ENCODE measurements around the gene DYNC1LI1. TPM values are rescaled to one million over a fixed set of nuclear protein-coding genes. Genes with fewer than 3 reads are reported as not detected.
A peak's percentile ranks its signal among the peaks of the same experiment; 100 is the strongest.

The DYNC1LI1 gene
- total and polyA plus RNA-seq, 9 of the 15 experiments (the other 6 are each of a cell fraction or from before 2014, with no cell fraction given) = 21.0 to 85.4 (median 61.3) TPM

- TF ChIP-seq CHAMP1 (IDR thresholded peaks at IDR 0.05) (no peak), SMARCE1 (IDR thresholded peaks at IDR 0.05) (no peak), CREB1 (IDR thresholded peaks at IDR 0.05) (0 out of 2 replicates have a peak, but pooled peaks have one; percentile 4), CREB1 (CRISPR knock-in tag; IDR thresholded peaks at IDR 0.05) (no peak), NR2C1 (IDR thresholded peaks at IDR 0.05) (no peak), NR2C1 (tag; IDR thresholded peaks at IDR 0.05) (0 out of 2 replicates have a peak, but pooled peaks have one; percentile 14)
These were observed 878 bp downstream of the DYNC1LI1 start (continued) for GRCh38 chr3:32569540-32570420.

- Histone ChIP-seq H3K79me2 (ENCODE audit: control insufficient read depth, insufficient read depth, low read length) (peaks cover 71% of the 10 kb centered on the region), H3K4me3 (peak overlapping the region; percentile 72; the same call in 1 of the 2 replicates), H2AFZ (ENCODE audit: low read depth, low read length) (no peak overlapping the region), H3K4me1 (replicated peaks in 1 of 2; ENCODE audit: control insufficient read depth in 2 of 2, insufficient read depth in 2 of 2, low read length in 2 of 2) (peaks cover 5 to 11% of the 10 kb centered on the region in 2 experiments; a peak in 3 of 5 replicates), H3K9me3 (replicated peaks; ENCODE audit: control insufficient read depth, insufficient read depth, low read depth, low read length) (no peaks in the 10 kb centered on the region), H4K20me1 (replicated peaks; ENCODE audit: control insufficient read depth, insufficient read depth, low read length) (peaks cover 6% of the 10 kb centered on the region; the same call in 1 of the 2 replicates), H3K36me3 (ENCODE audit: control insufficient read depth, insufficient read depth, low read length) (peaks cover 26% of the 10 kb centered on the region), H3K27ac (ENCODE audit: extremely low read depth, low read depth, low read length) (no peak overlapping the region), H3K27me3 (ENCODE audit: control insufficient read depth in 2 of 2, insufficient read depth in 2 of 2, low read length in 2 of 2) (no peaks in the 10 kb centered on the region), H3K4me2 (ENCODE audit: insufficient read depth, low read length) (peak overlapping the region; percentile 84), H3K9me1 (ENCODE audit: control insufficient read depth, insufficient read depth, low read length) (no peaks in the 10 kb centered on the region), H3K9ac (ENCODE audit: insufficient read depth in 1 of 2, low read depth in 2 of 2, low read length in 2 of 2) (peak overlapping the region in 1 of 2 experiments; percentile 82; a peak in 3 of 4 replicates)
- POLR2A ChIA-PET = interaction anchor here (0.7 to 1.9 kb wide), 9 partner anchors 10 to 689 kb away, joined by 3 to 12 read pairs (median 4); no protein-coding TSS in a partner anchor
- 60% methylated on average over 2 of the region's 2 CpGs for WGBS (ENCODE audit: insufficient coverage, low coverage, missing lambda C conversion rate)
- FAIRE-seq = no peak
- CTCF ChIA-PET (ENCODE audit: low intra/inter-chr PET ratio) = no interaction called here
- intact Hi-C loops (cut with micrococcal nuclease) (no loop called here), in situ Hi-C loops (cut with MboI) (no loop called here)
- ATAC-seq = no peak
- no TSS peak for BruUV-seq (replicated peaks)
- TF ChIP-seq RBM25 (IDR thresholded peaks at IDR 0.05; ENCODE audit: low read depth, low read length, severe bottlenecking) = peak; percentile 81
- TF ChIP-seq SIN3A (IDR thresholded peaks at IDR 0.05; ENCODE audit: borderline replicate concordance in 2 of 2, control insufficient read depth in 1 of 2, low read depth in 2 of 2, low read length in 2 of 2) = no peak
- peak; percentile 87 for TF ChIP-seq ZBTB33 (CRISPR knock-in tag; IDR thresholded peaks at IDR 0.05)
- 0 out of 2 replicates have a peak, but pooled peaks have one; percentile 49 for TF ChIP-seq POLR2H (tag; IDR thresholded peaks at IDR 0.05; ENCODE audit: low read depth)
- peak; percentile 48 for TF ChIP-seq RBFOX2 (IDR thresholded peaks at IDR 0.05; ENCODE audit: low read depth, low read length)
- TF ChIP-seq HDAC2 (IDR thresholded peaks at IDR 0.05) = no peak
- no peak for TF ChIP-seq HLTF (IDR thresholded peaks at IDR 0.05)
- no peak for DNase-seq (ENCODE audit: extremely low read depth in 1 of 4, low spot score in 3 of 4)
These were observed 1.7 kb downstream of the DYNC1LI1 start for GRCh38 chr3:32568953-32569352.

Data from K562 (cell line).